Panc1 (cell line): ENCODE results near the gene RBMS1. TPM values are rescaled to one million over a fixed set of nuclear protein-coding genes. Genes with fewer than 3 reads are reported as not detected.

ENCODE experiments used
- ATAC-seq: fragments of 200-7000 bp; cut with Tn5 transposase; 2 replicates; pipeline ENCODE4 v1.9.1; 2020; ENCODE audit warnings: mild to moderate bottlenecking, moderate library complexity
- BruUV-seq: library from RNA; stranded (reverse); fragments of 400-500 nt; replicated peaks from 2 replicates; lab custom pipeline; 2021; lab: Mats Ljungman, UMichigan
- CTCF ChIA-PET: fragments of 300-600 bp; sonication (Branson Sonifier 250); formaldehyde crosslinking; loops from one replicate; lab custom pipeline; 2022; ENCODE audit warnings: antibody characterized with exemption; lab: Charles Lee
- POLR2A ChIA-PET: fragments of 300-600 bp; sonication (Branson Sonifier 250); formaldehyde crosslinking; loops from one replicate; lab custom pipeline; 2022; ENCODE audit warnings: antibody characterized with exemption; lab: Charles Lee
- DNase-seq: peaks from one replicate; pipeline ENCODE4 v3.0.0-alpha.2; 2010; ENCODE audit warnings: low read depth, low spot score
- H3K27ac ChIP-seq: 2 replicates; pipeline ENCODE4 v1.5.1; 2011; ENCODE audit warnings: mild to moderate bottlenecking, low read length, inconsistent platforms
- H3K27me3 ChIP-seq: fragments of 200-500 bp; sonication (Bioruptor generic); 2 replicates; pipeline ENCODE4 v1.6.0; 2014; ENCODE audit warnings: low read length, inconsistent platforms; ENCODE audit not compliant: control insufficient read depth, insufficient read depth
- H3K36me3 ChIP-seq: fragments of 200-500 bp; sonication (Bioruptor generic); 2 replicates; pipeline ENCODE4 v1.5.1; 2014; ENCODE audit warnings: inconsistent platforms, mild to moderate bottlenecking, low read length, moderate library complexity; ENCODE audit not compliant: control insufficient read depth, insufficient read depth
- H3K4me1 ChIP-seq: 2 replicates; pipeline ENCODE4 v1.5.1; 2011; ENCODE audit warnings: inconsistent platforms, mild to moderate bottlenecking, low read length, moderate library complexity; ENCODE audit not compliant: control insufficient read depth, insufficient read depth
- H3K4me3 ChIP-seq, 2 experiments: 2 replicates each; pipeline ENCODE4 v1.5.1; 2011 to 2012; ENCODE audit warnings: low read depth in 2 of 2, low read length in 2 of 2, mild to moderate bottlenecking in 2 of 2, inconsistent platforms in 1 of 2, moderate library complexity in 1 of 2
- H3K9me3 ChIP-seq: fragments of 200-500 bp; sonication (Bioruptor generic); 2 replicates; pipeline ENCODE4 v1.5.1; 2014; ENCODE audit warnings: low read depth, mild to moderate bottlenecking, inconsistent platforms, low read length, moderate library complexity; ENCODE audit not compliant: control insufficient read depth, insufficient read depth
- CTCF ChIP-seq: fragments of 450-650 bp; IDR thresholded peaks from 2 replicates; pipeline ENCODE4 v1.5.1; 2017; ENCODE audit warnings: mild to moderate bottlenecking
- POLR2AphosphoS5 ChIP-seq: IDR thresholded peaks from 2 replicates; pipeline ENCODE4 v1.6.1; 2012; ENCODE audit warnings: mild to moderate bottlenecking, low read depth, low read length, moderate library complexity
- REST ChIP-seq, 2 experiments: IDR thresholded peaks; 2 replicates each; pipeline ENCODE4 v1.6.1; 2011 to 2012; ENCODE audit warnings: low read depth in 2 of 2, control low read depth in 1 of 2, low read length in 1 of 2, mild to moderate bottlenecking in 1 of 2, moderate library complexity in 1 of 2; ENCODE audit not compliant: insufficient read depth in 1 of 2
- SIN3A ChIP-seq: IDR thresholded peaks from 2 replicates; pipeline ENCODE4 v1.6.1; 2012; ENCODE audit warnings: low read depth, mild to moderate bottlenecking, low read length, moderate library complexity, borderline replicate concordance; ENCODE audit not compliant: insufficient read depth
- TCF7L2 ChIP-seq: IDR thresholded peaks from 2 replicates; pipeline ENCODE4 v1.6.1; 2011; ENCODE audit warnings: mild to moderate bottlenecking, low read depth, low read length, inconsistent platforms
- in situ Hi-C: cut with HindIII; loops from 2 replicates; pipeline ENCODE4 v1.10.0; 2016; ENCODE audit warnings: low sequenced_read_pairs, low pct_unique_long_range_greater_than_20kb
- intact Hi-C: fragments of 100-400 bp; cut with micrococcal nuclease; formaldehyde crosslinking; loops from one replicate; pipeline ENCODE4 v1.10.0; 2022; ENCODE audit not compliant: unreplicated experiment
- total RNA-seq: library from RNA; stranded (reverse); gene quantifications from one replicate; pipeline ENCODE4 v1.2.1, GENCODE V29; 2021; ENCODE audit not compliant: unreplicated experiment

RBMS1 gene
- total RNA-seq, 1 experiment from 2014 or later, result 67.0 TPM

- CTCF ChIA-PET, result no interaction called here
- no TSS peak for BruUV-seq
- H3K4me1 ChIP-seq, result 0 out of 2 replicates have a peak, but pooled peaks cover 2% of the 10 kb centered on the region
- TF ChIP-seq CTCF (no peak), TCF7L2 (no peak), REST (IDR thresholded peaks at IDR 0.05; ENCODE audit: insufficient read depth in 1 of 2, low read depth in 2 of 2, low read length in 1 of 2) (no peak), POLR2AphosphoS5 (no peak), SIN3A (no peak)
- DNase-seq (no peak), ATAC-seq (no peak)
- H3K27ac ChIP-seq, result no peak overlapping the region
- POLR2A ChIA-PET, result no interaction called here
- H3K4me3 ChIP-seq, result no peak overlapping the region
- intact Hi-C loops, result no loop called here
- H3K27me3 ChIP-seq, result no peaks in the 10 kb centered on the region
- H3K9me3 ChIP-seq, result no peaks in the 10 kb centered on the region; the same call in 1 of the 2 replicates
- no peaks in the 10 kb centered on the region for H3K36me3 ChIP-seq
- in situ Hi-C loops, result no loop called here
These were observed 60.0 kb downstream of the RBMS1 start for GRCh38 chr2:160433466-160434140.

GRCh38 chr2:160432633-160433032 lies 61.0 kb downstream of the RBMS1 start:
- Histone ChIP-seq H3K4me3 (no peak overlapping the region), H3K27ac (no peak overlapping the region), H3K9me3 (no peaks in the 10 kb centered on the region; the same call in 1 of the 2 replicates), H3K4me1 (0 out of 2 replicates have a peak, but pooled peaks cover 2% of the 10 kb centered on the region), H3K27me3 (no peaks in the 10 kb centered on the region), H3K36me3 (no peaks in the 10 kb centered on the region)
- no peak for TF ChIP-seq SIN3A
- TF ChIP-seq CTCF, result peak; percentile 14; the same call in 1 of the 2 replicates
- TF ChIP-seq POLR2AphosphoS5, result no peak
- TF ChIP-seq TCF7L2, result no peak
- TF ChIP-seq REST (IDR thresholded peaks at IDR 0.05; ENCODE audit: insufficient read depth in 1 of 2, low read depth in 2 of 2, low read length in 1 of 2), result no peak
- intact Hi-C loops, result no loop called here
- in situ Hi-C loops, result no loop called here
- ChIA-PET POLR2A (no interaction called here), CTCF (no interaction called here)
- ATAC-seq (0 out of 2 replicates have a peak, but pooled peaks have one; percentile 42), DNase-seq (no peak)
- no TSS peak for BruUV-seq
